CD4-positive, alpha-beta T cell treated with Interleukin-17A for 1 hour (primary cell): Measurements from ENCODE around the gene CRYZL1.
"Not testable (repeated sequence)": the region's sequence is repeated elsewhere in the genome, so short reads cannot be mapped to it uniquely, and the experiment has no call there.

Experiments used
- DNase-seq: peaks from one replicate; pipeline ENCODE4 v3.0.0-alpha.2; 2020

CRYZL1 gene

DNA sequence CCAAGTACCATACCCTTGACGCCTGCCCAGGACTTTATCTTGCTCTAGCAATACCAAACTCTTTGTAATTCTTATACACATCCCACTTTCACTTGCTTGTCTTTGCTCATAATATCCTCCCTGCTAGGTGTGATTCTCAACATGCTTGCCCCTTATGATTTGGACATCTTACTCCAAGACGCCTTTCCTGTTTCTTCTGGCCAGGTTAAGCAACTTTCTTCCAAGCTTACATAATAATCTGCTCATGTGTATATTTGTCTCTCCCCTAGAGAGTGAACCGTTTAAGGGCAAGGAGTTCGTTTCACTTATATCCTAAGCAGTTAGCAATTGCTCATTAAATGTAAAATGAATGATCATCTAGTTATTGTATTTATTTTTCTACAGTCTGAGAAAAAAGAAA is 21.8 kb downstream of the CRYZL1 start:
- no peak for DNase-seq

GRCh38 chr21:33618407-33618806 is 23.1 kb downstream of the CRYZL1 start:
- DNase-seq: no peak

DNA sequence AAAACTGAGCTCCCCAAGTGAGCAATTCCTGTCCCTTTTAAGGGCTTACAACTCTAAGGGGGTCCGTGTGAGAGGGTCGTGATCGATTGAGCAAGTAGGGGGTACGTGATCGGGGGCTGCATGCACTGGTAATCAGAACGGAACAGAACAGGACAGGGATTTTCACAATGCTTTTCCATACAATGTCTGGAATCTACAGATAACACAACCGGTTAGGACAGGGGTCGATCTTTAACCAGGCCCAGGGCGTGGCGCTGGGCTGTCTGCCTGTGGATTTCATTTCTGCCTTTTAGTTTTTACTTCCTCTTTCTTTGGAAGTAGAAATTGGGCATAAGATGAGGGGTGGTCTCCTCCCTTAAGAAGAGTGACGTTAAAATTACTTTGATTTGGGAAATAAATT is 24.0 kb downstream of the CRYZL1 start:
- not testable (repeated sequence) for DNase-seq

DNA sequence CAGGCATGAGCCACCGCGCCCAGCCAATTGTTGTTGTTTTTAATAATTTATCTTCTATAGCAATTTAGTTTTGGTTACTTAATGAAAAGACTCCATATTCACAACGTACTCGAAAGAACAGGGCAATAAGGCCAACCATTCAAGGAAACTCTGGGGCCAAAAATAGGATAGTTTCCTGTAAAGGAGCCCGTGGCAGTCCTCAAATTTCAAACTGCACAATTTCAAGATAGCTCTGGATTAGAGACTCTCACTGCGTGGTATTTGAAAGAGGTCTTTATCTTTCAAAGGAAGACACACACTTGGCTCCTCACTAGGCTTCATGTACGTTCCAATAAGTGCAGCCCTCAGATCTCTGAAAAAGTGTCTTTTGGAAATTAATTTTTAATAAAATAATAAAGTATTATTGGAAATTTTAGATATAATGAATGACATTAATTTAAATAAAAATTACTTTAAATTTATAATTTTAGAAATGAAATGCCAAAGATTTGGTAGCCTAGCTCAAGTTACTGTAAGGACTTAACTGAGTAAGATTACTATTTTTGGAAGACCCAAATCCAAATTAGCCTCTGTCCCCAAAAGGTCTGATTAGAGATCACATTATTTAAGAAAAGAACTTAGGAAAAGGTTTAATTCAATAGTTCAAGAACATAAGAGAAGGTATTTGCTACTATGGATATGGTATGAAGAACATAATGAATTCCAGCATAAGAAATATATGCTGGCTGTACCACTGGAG is 30.4 kb downstream of the CRYZL1 start:
- DNase-seq: no peak

GRCh38 chr21:33608559-33608958 is 33.0 kb downstream of the CRYZL1 start:
- no peak for DNase-seq

GRCh38 chr21:33598051-33598450 is 43.5 kb downstream of the CRYZL1 start:
- DNase-seq: no peak

DNA sequence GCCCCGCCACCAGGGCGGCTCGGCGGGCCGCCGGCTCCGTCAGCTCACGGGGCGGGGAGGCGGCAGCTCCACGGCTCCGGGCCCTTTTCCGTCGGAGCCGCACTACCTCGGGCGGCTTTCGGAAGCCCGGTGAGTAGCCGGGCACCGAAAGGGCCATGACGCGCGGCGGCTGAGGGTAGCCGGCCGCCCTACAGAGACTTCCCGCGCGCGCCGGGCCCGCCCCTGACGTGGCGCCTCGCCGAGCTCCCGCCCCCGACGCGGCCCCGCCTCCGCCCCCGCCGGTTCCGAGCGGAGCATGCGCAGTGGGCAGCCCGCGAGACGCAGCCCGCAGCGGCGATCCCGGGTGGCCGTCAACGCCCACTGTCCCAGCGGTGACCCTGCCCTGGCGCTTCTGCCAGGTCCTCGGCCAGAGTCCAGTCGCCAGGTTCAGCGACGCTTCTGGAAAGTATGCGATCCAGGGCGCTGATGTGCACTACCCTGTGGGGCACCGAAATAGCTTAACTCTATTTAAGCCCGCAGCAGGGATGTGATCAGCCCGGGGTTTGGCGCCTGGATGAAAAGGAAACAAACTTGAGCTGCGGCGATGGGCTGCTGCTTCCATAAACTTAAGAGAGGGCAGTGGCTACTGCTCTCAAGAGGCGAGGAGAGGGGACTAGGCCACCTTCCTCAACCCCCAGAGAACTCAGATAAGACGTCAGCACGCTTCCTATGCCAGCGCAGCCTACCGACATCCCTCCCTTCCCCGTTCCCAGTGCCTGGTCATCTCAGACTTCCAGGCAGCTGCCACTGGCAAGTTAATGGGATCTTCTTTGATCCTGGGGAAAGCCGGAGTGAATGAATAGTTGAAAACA is 52.8 kb downstream of the CRYZL1 start, which contains the start of gene DONSON:
Gene DONSON (minus strand): TSS at position 200 of the 851 bp plus-strand sequence. CDS start 43 bp downstream, at position 157.
- DNase-seq: peak; percentile 87

GRCh38 chr21:33587792-33588484 is 53.6 kb downstream of the CRYZL1 start:
- peak; percentile 34 for DNase-seq

DNA sequence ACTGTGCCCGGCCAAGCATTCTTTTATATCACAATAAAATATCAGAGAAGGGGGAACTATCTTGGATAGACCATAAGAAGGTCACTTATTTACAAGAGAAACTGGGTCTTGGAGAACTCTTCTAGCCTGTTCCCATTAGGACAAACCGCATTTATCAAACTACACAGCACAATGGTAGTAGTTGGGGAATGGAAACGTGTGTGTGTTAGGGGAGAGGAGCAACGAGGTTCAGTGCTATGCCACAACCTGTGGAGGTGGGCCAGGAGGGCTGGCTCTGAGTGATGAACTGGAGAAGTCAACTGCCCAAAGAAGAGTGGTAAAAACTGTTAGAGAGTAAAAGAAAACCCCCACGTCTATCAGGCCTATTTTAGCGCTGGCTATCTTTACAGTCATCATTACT is 54.6 kb downstream of the CRYZL1 start:
- no peak for DNase-seq

- DNase-seq: no peak
Measured at GRCh38 chr21:33584455-33584854, 57.1 kb downstream of the CRYZL1 start.

DNA sequence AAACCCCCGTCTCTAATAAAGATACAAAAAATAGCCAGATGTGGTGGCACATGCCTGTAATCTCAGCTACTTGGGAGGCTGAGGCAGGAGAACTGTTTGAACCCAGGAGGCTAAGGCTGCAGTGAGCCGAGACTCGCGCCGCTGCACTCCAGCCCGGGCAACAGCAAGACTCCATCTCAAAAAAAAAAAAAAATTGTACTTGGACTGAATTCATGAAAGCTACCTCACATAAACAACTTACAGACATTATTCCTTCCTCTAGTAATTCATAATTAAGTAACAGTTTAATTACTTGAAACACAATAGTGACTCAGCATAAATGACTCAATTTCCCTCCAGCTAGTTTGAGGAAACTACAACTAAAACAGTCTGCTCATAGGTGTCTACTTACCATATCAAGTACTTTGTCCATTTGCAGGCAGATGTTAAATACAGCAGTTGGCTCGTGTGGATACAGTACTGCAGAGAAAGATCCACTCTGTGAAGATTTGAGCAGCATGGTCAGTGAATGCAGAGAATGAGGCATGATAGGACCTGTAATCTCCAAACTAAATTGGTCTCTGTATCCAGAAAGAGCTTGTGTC is 62.5 kb downstream of the CRYZL1 start:
- no peak for DNase-seq

DNA sequence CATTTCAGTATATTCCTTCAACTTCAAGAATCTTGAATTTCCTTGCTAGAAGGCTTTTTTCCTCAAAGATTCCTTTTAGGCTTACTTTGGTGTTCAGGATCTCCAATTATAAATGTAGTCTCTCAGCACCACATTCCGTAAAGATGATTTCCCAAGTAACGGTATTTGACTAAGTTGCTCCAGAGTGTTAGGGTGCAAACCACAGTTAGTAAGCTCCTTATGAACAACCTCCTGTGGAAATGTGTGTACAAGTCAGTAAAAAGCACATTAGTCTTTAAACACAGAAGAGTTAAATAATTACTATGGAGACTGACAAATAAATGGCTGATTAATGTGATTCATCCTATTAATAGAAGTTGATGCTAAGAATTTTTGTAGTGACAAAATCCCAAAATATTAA is 63.3 kb downstream of the CRYZL1 start:
- DNase-seq: no peak

- DNase-seq: not testable (repeated sequence)
Measured at GRCh38 chr21:33576741-33577141, 64.8 kb downstream of the CRYZL1 start.

DNA sequence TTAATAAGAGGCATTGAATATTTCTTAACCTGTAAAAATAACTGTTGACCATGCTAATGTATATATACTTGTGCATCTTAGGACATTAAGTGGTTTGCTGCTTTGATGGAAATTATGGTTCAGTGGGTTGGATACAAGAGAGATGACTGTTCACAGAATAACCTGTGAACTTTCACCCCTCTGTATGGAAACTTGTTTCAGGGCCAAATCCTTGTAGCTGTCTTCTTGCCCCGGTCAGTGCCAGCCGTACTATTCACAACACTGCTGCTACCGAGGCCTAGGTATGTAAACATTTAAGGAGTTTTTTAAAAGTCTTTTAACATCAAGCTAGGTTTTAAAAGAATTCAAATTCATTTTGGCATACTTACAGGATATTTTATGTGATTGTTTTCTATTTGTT is 69.2 kb downstream of the CRYZL1 start:
- no peak for DNase-seq

GRCh38 chr21:33569991-33570390 is 71.5 kb downstream of the CRYZL1 start:
- no peak for DNase-seq

DNA sequence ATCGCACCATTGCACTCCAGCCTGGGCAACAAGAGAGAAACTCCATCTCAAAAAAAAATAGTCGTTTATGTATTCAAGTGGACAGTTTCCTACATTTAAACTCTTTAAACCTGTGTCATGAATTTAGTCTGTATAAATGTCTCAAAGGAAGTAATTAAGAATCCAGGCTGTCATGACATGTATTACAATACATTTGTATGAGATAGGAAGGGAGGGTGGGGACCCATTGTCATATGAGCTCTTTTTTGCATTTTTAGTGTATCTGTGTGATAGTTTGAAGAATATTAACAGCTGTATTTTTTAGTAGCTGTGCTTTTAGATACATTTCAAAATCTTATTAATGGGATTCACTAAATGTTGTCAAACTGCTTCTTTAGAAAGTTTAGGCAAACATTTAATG is 73.1 kb downstream of the CRYZL1 start:
- DNase-seq: no peak

DNA sequence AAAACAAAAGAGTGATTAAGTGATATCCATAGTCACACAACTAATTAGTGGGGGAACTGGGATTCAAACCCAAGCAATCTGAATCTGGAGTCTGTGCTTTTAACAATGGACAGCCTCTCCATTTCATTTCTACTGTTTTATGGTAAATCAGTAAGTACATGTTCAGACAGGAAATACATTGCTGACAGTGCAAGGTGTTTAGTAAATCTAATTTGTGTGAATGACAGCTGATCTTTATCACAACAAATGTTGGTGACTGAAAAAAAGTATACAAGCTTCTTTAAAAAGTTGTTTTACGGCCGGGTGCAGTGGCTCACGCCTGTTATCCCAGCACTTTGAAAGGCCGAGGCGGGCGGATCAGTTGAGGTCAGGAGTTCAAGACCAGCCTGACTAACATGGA is 73.6 kb downstream of the CRYZL1 start:
- no peak for DNase-seq

- no peak for DNase-seq
Measured at GRCh38 chr21:33566514-33566913, 75.0 kb downstream of the CRYZL1 start.

- DNase-seq: no peak
Measured at GRCh38 chr21:33562389-33562788, 79.2 kb downstream of the CRYZL1 start.

- DNase-seq: no peak
Measured at GRCh38 chr21:33561373-33561772, 80.2 kb downstream of the CRYZL1 start.

DNA sequence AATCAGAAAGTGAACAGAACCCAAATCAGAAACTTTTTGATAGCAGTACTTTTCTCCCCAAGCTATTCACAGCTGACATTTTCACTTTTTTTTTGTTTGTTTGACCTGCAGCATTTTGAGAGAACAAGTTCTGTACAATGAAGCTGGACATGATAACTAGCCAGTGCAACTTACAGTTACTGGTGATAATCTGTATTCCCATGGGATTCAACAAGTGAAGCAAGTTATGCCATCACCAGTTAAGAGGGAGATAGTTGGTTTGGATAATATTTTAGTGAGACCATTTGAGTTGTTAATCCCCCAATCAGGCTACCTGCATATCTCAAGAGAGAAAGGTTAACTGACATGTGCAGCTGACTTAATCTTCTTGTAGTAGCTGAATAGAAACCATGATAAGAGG is 80.6 kb downstream of the CRYZL1 start:
- DNase-seq: no peak

GRCh38 chr21:33559813-33560212 is 81.7 kb downstream of the CRYZL1 start:
- DNase-seq: no peak

- no peak for DNase-seq
Measured at GRCh38 chr21:33558777-33559421, 82.6 kb downstream of the CRYZL1 start.
